AML-193 (cell line): Measurements from ENCODE around the gene KAT2B.
A peak's percentile ranks its signal among the peaks of the same experiment; 100 is the strongest.

Experiments used
- DNase-seq, 2 experiments: peaks; one replicate each; lab custom pipeline; 2025; lab: John Stamatoyannopoulos, UW

Gene KAT2B

DNA sequence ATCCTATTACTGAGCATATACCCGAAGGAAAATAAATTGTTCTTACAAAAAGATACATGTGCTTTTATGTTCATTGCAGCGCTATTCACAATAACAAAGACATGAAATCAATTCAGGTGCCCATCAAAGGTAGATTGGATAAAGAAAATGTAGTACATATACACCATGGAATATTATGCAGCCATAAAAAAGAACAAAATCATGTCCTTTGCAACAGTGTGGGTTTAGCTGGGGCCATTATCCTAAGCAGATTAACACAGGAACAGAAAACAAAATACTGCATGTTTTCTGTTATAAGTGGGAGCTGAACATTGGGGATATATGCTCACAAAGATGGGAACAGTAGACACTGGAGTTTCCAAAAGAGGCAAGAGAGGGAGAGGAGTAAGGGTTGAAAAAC lies 103.3 kb downstream of the KAT2B start:
- no peak for DNase-seq

GRCh38 chr3:20145874-20146273 lies 105.6 kb downstream of the KAT2B start:
- no peak for DNase-seq

- no peak for DNase-seq
These were observed 106.1 kb downstream of the KAT2B start for GRCh38 chr3:20146301-20146700.

- DNase-seq, result no peak
These were observed 107.1 kb downstream of the KAT2B start for GRCh38 chr3:20147361-20147760.

GRCh38 chr3:20148466-20148865 lies 108.2 kb downstream of the KAT2B start:
- no peak for DNase-seq

DNA sequence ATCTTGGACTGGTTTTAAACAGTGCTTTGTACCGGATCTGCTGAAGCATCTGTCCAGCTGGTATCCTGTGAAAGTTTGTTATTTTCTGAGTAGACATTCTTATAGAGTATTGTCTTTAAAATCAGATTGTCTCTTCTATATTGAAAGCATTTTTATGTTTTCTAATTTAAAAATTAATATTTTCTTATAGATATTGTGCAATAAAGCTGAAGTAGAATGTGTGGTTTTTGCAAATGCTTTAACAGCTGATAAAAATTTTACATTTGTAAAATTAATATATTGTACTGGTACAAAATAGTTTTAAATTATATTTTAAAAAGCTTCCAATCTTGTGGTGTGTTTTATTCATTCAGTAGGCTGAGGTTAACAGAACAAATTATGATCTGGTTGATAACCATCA lies 113.8 kb downstream of the KAT2B start:
- DNase-seq, result no peak

- no peak for DNase-seq
These were observed 114.7 kb downstream of the KAT2B start for GRCh38 chr3:20154928-20155327.

DNA sequence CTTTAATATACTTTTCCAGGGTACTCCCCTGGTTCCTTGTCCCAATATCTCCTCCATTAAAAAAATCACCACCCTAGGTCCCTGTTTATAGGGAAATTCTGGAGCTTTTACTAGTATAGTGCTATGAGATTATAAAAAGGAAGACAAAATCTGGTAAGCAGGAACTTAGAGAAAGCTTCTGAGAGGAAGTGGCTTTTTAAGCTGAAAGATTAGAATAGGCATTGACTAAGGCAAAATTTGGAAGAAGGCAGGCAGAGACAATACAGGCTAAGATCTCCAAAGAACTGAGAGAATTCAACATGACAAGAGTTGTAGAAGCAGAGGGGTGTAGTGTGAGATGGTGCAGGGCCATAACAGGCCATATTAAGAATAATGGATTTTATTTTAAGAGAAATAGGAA lies 120.0 kb downstream of the KAT2B start:
- DNase-seq, result no peak

DNA sequence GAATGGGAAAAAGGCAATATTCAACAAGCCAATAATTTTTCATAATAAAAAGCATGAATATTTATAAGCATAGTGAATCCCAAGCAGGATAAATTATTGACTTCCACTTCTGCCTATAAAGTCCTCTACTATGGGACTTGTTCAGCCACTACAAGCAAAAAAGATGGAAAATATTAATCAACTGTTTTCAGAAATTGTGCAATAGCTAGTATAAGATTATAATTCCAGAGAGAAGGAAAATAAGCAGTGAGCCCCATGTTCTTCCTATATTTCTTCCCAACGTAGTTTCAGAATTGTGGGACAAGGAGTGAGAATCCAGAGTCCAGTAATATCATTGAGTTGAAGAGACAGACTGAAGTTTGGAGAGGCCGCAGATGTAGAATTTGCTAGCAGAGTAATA lies 121.5 kb downstream of the KAT2B start:
- no peak for DNase-seq

GRCh38 chr3:20173844-20174410 lies 133.7 kb downstream of the KAT2B start:
- DNase-seq, result no peak

- DNase-seq, result no peak
These were observed 141.0 kb downstream of the KAT2B start for GRCh38 chr3:20181276-20181675.

DNA sequence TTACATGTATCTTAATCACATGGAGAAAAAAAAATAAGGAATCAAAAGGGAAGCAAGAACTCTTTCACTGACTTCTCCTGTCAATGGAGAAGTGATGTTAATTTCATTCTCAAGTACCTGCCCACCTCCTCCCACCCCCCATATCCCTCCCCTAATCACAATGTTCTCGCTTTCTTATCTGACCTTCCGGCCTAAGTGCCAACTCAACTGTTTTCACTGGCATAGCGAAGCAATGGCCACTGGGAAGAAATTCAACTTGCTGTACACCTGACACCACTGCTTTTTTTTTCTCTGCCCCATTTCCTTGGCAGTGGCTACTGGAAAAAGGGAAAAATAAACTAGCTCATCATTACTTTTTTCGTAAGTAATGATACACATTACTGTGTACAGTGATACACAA lies 142.0 kb downstream of the KAT2B start:
- DNase-seq, result no peak

- peak in 1 of 2 experiments; percentile 26 for DNase-seq
These were observed 145.1 kb downstream of the KAT2B start for GRCh38 chr3:20185331-20185678.

GRCh38 chr3:20185679-20186599 lies 145.7 kb downstream of the KAT2B start, which contains the start of gene SGO1:
TSS of gene SGO1 (minus strand) at chr3:20186206. CDS start at chr3:20184027, 2,179 bp downstream.
- DNase-seq, result peak; percentile 89 to 91

GRCh38 chr3:20186600-20187004 lies 146.4 kb downstream of the KAT2B start:
- DNase-seq, result no peak

GRCh38 chr3:20190991-20191390 lies 150.7 kb downstream of the KAT2B start:
- no peak for DNase-seq

GRCh38 chr3:20194793-20195460 lies 154.7 kb downstream of the KAT2B start:
- no peak for DNase-seq

GRCh38 chr3:20197775-20198174 lies 157.5 kb downstream of the KAT2B start:
- DNase-seq, result no peak

GRCh38 chr3:20201143-20201542 lies 160.9 kb downstream of the KAT2B start:
- DNase-seq, result no peak
